ENCODE results near the gene HLA-DRB5.

- TF ChIP-seq CTCF (IDR thresholded peaks at IDR 0.05; ENCODE audit: insufficient read depth, low read length) (no peak), POLR2AphosphoS5 (IDR thresholded peaks at IDR 0.05; ENCODE audit: low read depth) (no peak), REST (IDR thresholded peaks at IDR 0.05; ENCODE audit: insufficient replicate concordance, low read depth) (no peak)
Measured at GRCh38 chr6:32559747-32560146, 29.7 kb upstream of the HLA-DRB5 start.
